ENCODE measurements around the gene TMEM114.

TMEM114 gene

DNA sequence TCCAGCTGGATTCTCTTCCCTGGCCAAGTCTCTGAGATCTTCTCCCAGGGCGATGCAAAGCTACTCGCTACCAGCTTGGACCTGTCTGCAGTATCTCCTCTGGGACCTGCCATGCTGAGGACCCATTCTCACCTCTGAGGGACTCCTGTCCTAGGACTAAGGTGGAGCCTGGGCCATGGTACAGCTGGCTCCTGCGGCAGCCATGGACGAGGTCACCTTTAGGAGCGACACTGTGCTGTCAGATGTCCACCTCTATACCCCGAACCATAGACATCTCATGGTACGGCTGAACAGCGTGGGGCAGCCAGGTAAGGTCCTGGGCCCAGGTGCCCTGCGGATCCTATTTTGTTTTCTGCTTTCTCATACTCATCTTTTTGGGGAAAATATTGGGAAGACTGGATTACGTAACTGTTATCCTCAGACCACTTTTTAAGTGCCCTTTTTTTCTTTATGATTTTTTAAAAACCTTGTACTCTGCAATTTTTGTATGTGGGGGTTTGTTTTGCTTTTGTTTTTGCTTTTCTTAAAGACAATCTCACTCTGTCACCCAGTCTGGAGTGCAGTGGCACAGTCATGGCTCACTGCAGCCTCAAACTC is 35.3 kb upstream of the TMEM114 start:
- Histone ChIP-seq H3K27me3 (ENCODE audit: insufficient read depth, low read depth, severe bottlenecking) (no peaks in the 10 kb centered on the region), H3K4me3 (ENCODE audit: low read depth, low read length) (no peak overlapping the region), H3K36me3 (peaks cover 55% of the 10 kb centered on the region), H3K27ac (no peak overlapping the region), H3K9me3 (ENCODE audit: severe bottlenecking) (no peaks in the 10 kb centered on the region)
- TF ChIP-seq, protein P1, sequence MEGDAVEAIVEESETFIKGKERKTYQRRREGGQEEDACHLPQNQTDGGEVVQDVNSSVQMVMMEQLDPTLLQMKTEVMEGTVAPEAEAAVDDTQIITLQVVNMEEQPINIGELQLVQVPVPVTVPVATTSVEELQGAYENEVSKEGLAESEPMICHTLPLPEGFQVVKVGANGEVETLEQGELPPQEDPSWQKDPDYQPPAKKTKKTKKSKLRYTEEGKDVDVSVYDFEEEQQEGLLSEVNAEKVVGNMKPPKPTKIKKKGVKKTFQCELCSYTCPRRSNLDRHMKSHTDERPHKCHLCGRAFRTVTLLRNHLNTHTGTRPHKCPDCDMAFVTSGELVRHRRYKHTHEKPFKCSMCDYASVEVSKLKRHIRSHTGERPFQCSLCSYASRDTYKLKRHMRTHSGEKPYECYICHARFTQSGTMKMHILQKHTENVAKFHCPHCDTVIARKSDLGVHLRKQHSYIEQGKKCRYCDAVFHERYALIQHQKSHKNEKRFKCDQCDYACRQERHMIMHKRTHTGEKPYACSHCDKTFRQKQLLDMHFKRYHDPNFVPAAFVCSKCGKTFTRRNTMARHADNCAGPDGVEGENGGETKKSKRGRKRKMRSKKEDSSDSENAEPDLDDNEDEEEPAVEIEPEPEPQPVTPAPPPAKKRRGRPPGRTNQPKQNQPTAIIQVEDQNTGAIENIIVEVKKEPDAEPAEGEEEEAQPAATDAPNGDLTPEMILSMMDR (IDR thresholded peaks at IDR 0.05; ENCODE audit: low read depth, low read length) = no peak
- no peak for DNase-seq

DNA sequence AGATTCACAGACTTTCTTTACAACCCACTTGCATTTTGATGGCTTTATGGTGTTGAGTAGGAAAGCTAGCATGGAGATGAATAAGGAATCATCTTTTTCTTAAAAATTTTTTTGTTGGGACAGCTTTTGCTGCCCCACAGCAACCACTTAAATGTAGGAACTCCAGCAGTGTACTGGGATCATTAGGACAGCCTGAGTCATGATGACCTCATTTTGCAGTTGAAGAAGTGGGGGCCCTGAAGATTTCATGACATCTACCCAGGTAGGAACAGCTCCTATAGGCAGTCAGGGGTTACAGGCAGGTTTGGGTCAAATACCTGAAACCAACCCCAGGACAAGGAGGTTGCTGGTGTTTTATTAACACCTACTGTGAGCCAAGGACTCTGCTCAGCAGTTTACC is 33.3 kb upstream of the TMEM114 start:
- H3K27me3 ChIP-seq (ENCODE audit: insufficient read depth, low read depth, severe bottlenecking) = no peaks in the 10 kb centered on the region
- no peak overlapping the region for H3K27ac ChIP-seq
- H3K36me3 ChIP-seq = peaks cover 35% of the 10 kb centered on the region
- H3K4me3 ChIP-seq (ENCODE audit: low read depth, low read length) = no peak overlapping the region
- no peaks in the 10 kb centered on the region for H3K9me3 ChIP-seq (ENCODE audit: severe bottlenecking)
- DNase-seq = no peak
- TF ChIP-seq, protein P1 (IDR thresholded peaks at IDR 0.05; ENCODE audit: low read depth, low read length) = no peak

DNA sequence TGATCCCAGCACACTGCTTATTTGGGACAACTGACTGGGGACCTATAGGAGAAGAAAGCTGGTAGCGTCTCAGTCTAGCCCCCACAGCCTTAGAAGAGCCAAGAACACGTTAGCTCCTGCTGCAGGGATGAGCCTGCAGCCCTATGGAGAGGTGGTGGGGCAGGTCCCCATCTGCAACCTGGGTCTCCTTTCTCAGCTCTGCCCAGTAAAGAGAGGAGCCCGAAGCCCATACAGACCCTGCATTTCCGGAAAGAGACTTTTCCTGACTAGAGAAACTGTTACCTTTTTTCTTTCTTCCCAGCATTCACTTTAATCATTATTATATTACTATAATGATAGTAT is 32.0 kb upstream of the TMEM114 start:
- Histone ChIP-seq H3K4me3 (ENCODE audit: low read depth, low read length) (peak overlapping the region; percentile 85), H3K27ac (peak overlapping the region; percentile 92), H3K36me3 (peaks cover 22% of the 10 kb centered on the region), H3K27me3 (ENCODE audit: insufficient read depth, low read depth, severe bottlenecking) (no peaks in the 10 kb centered on the region), H3K9me3 (ENCODE audit: severe bottlenecking) (no peaks in the 10 kb centered on the region)
- no peak for DNase-seq
- TF ChIP-seq, protein P1 (IDR thresholded peaks at IDR 0.05; ENCODE audit: low read depth, low read length) = no peak

DNA sequence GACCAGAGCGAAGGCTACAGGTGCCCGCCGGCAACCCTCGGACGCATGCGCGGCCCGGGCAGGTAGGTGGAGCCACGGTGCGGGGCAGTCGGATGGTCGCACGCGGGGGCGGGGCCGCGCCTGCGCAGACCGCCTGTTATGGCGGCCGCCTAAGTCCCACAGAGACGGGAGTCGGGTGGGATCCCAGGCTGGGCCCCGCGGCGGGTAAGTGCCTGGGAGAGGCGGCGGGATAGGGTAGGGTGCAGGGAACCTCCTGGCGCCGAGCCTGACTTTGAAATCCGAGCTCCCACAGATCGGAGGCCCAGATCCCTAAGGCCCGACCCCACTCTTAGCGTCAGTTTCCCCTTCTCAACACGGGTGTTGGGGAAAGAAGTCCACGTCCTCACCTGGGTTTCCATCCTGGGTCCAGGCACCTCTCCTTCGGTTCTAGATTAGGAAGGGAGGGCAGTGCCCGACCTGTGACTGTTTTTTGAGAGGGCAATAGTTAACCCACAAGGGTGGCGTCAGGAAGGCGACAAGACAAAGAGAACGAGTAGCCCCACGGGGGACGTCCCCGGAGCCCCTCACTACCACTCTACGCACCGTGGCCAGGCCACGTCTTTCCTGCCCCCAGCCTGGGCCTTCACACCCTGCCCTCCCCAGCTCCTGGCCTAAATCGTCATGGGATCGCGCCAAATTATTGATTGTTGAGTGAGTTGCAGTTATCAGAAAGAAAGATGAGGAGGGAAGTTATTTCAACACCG is 31.4 kb upstream of the TMEM114 start, which contains the start of gene METTL22:
METTL22 (plus strand) TSS at position 127 of the 743 bp plus-strand sequence. CDS start 3,968 bp downstream, outside the sequence.
- TF ChIP-seq, protein P1 (IDR thresholded peaks at IDR 0.05; ENCODE audit: low read depth, low read length) = no peak
- DNase-seq = peak; percentile 91
- Histone ChIP-seq H3K27me3 (ENCODE audit: insufficient read depth, low read depth, severe bottlenecking) (no peaks in the 10 kb centered on the region), H3K36me3 (peaks cover 16% of the 10 kb centered on the region), H3K9me3 (ENCODE audit: severe bottlenecking) (no peaks in the 10 kb centered on the region), H3K27ac (peak within 1 kb of the TSS; percentile 92), H3K4me3 (ENCODE audit: low read depth, low read length) (peak within 1 kb of the TSS; percentile 85)

DNA sequence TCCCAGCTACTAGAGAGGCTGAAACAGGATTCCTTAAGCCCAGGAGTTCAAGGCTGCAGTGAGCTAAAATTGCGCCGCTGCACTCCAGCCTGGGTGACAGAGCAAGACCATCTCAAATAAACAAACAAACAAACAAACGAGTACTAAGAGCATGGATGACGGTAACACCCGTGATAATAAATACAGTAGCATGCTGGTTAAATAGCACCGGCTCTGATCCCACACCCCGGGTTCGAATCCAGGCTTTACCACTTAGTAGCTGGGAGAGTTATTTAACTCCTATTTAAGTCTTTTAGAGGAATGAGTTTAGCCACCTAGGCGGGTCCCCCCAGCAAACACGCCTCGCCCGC is 30.9 kb upstream of the TMEM114 start:
- no peak overlapping the region for H3K27ac ChIP-seq
- DNase-seq = no peak
- no peaks in the 10 kb centered on the region for H3K27me3 ChIP-seq (ENCODE audit: insufficient read depth, low read depth, severe bottlenecking)
- peak overlapping the region; percentile 85 for H3K4me3 ChIP-seq (ENCODE audit: low read depth, low read length)
- TF ChIP-seq, protein P1 (IDR thresholded peaks at IDR 0.05; ENCODE audit: low read depth, low read length) = no peak
- no peaks in the 10 kb centered on the region for H3K9me3 ChIP-seq (ENCODE audit: severe bottlenecking)
- H3K36me3 ChIP-seq = peaks cover 16% of the 10 kb centered on the region

Data from WERI-Rb-1 (cell line).